ENCODE measurements around the gene SLC7A1.

GRCh38 chr13:29572575-29572974 lies 22.9 kb downstream of the SLC7A1 start:
- TF ChIP-seq GATA2 (IDR thresholded peaks at IDR 0.05; ENCODE audit: low read depth, low read length) (no peak), GATA3 (IDR thresholded peaks at IDR 0.05; ENCODE audit: low read depth, low read length) (no peak)

Measured in SH-SY5Y (cell line).